Thyroid gland (tissue), 4 donors: Measurements from ENCODE around the gene RIPOR3.

ENCODE experiments used
- POLR2A ChIP-seq, 2 donors: fragments of 450-650 bp; IDR thresholded peaks; one replicate each; pipeline ENCODE4 v1.6.1; 2017; ENCODE audit warnings: antibody characterized with exemption in 2 of 2, mild to moderate bottlenecking in 2 of 2, moderate library complexity in 1 of 2
- TF ChIP-seq, protein P1 (sequence below), 6 experiments: fragments of 200-600 bp in 3 of 6; fragments of 450-650 bp in 3 of 6; sonication (generic) in 3 of 6; IDR thresholded peaks; one replicate each; pipeline ENCODE4 v1.5.1; 2016 to 2019; ENCODE audit warnings: antibody characterized with exemption in 6 of 6, mild to moderate bottlenecking in 2 of 6, inconsistent platforms in 1 of 6, moderate library complexity in 1 of 6

DNA sequence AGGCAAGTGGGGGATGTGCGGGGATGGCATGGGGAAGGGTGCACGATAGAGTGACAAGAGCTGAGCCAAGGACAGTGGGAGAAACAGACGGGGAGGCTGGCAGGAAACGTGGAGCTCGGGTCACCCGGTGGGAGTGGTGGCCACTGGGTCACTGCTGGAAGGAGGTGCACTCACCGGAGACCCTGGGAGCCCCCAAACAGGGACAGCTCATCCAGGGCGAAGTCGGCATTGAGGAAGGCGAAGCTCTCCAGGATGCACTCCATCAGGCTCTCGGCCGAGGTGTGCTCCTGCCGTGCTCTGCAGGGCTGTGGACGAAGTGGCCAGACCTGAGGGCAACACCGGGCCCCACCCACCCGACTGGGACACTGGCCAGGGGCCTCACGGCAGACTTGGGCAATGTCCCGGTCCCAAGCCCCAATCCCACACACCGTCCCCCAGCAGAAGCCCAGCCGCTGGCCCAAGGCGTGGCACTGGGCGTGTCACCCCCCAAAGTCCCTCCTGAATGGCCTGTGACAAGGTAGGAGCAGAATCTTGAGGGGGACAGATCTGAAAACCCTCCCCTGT lies 93.9 kb downstream of the RIPOR3 start:
- TF ChIP-seq, protein P1, sequence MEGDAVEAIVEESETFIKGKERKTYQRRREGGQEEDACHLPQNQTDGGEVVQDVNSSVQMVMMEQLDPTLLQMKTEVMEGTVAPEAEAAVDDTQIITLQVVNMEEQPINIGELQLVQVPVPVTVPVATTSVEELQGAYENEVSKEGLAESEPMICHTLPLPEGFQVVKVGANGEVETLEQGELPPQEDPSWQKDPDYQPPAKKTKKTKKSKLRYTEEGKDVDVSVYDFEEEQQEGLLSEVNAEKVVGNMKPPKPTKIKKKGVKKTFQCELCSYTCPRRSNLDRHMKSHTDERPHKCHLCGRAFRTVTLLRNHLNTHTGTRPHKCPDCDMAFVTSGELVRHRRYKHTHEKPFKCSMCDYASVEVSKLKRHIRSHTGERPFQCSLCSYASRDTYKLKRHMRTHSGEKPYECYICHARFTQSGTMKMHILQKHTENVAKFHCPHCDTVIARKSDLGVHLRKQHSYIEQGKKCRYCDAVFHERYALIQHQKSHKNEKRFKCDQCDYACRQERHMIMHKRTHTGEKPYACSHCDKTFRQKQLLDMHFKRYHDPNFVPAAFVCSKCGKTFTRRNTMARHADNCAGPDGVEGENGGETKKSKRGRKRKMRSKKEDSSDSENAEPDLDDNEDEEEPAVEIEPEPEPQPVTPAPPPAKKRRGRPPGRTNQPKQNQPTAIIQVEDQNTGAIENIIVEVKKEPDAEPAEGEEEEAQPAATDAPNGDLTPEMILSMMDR (IDR thresholded peaks at IDR 0.05): no peak
- TF ChIP-seq POLR2A (IDR thresholded peaks at IDR 0.05): no peak
